ENCODE data around the gene SETD2.
"Not testable (repeated sequence)": the region's sequence is repeated elsewhere in the genome, so short reads cannot be mapped to it uniquely, and the experiment has no call there.

- TF ChIP-seq CTCF, POLR2A (IDR thresholded peaks at IDR 0.05): not testable (repeated sequence)
Observed at GRCh38 chr3:47115524-47115923, 48.4 kb downstream of the SETD2 start.

Measured in lower leg skin (tissue), 3 donors.